LNCaP clone FGC (cell line): ENCODE data around the gene AFP.
"Not testable (repeated sequence)": the region's sequence is repeated elsewhere in the genome, so short reads cannot be mapped to it uniquely, and the experiment has no call there.

Experiments used
- DNase-seq: peaks from one replicate; pipeline ENCODE4 v3.0.0-alpha.2; 2011; ENCODE audit warnings: low read depth
- H3K4me3 ChIP-seq: 2 replicates; pipeline ENCODE4 v1.5.1; 2011; ENCODE audit warnings: mild to moderate bottlenecking, low read depth, low read length, control low read depth
- TF ChIP-seq, protein P1 (sequence below): IDR thresholded peaks from 2 replicates; pipeline ENCODE4 v1.5.1; 2012; ENCODE audit warnings: mild to moderate bottlenecking; ENCODE audit not compliant: control insufficient read depth, insufficient read depth; ENCODE audit errors: extremely low read depth

Gene AFP

DNA sequence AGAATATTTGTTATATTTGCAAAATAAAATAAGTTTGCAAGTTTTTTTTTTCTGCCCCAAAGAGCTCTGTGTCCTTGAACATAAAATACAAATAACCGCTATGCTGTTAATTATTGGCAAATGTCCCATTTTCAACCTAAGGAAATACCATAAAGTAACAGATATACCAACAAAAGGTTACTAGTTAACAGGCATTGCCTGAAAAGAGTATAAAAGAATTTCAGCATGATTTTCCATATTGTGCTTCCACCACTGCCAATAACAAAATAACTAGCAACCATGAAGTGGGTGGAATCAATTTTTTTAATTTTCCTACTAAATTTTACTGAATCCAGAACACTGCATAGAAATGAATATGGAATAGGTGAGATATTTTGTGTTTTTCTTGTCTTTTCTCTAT lies at the start of gene AFP:
Gene AFP, plus strand, starts transcription at position 238 of the 400 bp plus-strand sequence. Its CDS starts 42 bp downstream, at position 280.
- no peak for DNase-seq
- TF ChIP-seq, protein P1, sequence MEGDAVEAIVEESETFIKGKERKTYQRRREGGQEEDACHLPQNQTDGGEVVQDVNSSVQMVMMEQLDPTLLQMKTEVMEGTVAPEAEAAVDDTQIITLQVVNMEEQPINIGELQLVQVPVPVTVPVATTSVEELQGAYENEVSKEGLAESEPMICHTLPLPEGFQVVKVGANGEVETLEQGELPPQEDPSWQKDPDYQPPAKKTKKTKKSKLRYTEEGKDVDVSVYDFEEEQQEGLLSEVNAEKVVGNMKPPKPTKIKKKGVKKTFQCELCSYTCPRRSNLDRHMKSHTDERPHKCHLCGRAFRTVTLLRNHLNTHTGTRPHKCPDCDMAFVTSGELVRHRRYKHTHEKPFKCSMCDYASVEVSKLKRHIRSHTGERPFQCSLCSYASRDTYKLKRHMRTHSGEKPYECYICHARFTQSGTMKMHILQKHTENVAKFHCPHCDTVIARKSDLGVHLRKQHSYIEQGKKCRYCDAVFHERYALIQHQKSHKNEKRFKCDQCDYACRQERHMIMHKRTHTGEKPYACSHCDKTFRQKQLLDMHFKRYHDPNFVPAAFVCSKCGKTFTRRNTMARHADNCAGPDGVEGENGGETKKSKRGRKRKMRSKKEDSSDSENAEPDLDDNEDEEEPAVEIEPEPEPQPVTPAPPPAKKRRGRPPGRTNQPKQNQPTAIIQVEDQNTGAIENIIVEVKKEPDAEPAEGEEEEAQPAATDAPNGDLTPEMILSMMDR, result no peak
- no peak within 1 kb of the TSS for H3K4me3 ChIP-seq

DNA sequence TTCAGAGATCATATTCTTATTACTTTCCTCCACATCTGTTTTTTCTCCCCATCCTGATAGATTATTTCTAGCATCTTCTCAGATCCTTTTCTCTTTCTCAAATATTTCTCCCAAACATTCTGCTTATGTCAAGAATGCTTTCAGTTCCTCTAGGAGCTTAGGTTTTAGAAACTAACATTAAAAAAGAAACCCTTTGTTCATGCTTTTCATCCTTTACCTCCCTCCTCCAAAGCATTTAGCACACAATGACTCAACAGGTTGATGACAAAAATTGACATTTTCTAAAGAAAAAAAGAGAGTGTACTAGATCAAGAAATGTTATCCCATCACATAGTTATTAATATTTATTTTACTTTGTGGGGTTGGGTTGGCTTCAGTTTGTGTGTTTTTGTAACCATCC lies 48.5 kb upstream of the AFP start:
- DNase-seq, result no peak
- H3K4me3 ChIP-seq, result no peak overlapping the region
- TF ChIP-seq, protein P1, result no peak

DNA sequence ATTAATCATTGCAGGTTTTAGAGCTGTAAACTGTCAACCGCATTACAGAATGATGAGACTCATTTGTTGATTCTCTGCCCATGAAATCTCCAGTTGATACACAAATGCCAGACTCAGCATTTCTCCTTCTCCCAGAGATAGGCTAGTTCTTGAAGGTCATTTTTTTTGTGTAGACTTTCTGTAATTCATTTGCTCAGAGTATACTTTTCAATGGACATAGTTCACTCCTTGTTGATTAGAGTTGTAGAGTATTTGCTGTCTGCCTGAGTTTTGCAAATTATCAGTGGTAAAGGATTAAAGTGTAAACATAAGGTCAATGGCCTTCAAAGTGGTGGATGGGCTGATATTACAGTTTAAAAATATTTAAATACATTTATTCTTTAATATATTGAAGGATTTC lies 47.1 kb upstream of the AFP start:
- DNase-seq, result no peak
- no peak overlapping the region for H3K4me3 ChIP-seq
- TF ChIP-seq, protein P1, result no peak

DNA sequence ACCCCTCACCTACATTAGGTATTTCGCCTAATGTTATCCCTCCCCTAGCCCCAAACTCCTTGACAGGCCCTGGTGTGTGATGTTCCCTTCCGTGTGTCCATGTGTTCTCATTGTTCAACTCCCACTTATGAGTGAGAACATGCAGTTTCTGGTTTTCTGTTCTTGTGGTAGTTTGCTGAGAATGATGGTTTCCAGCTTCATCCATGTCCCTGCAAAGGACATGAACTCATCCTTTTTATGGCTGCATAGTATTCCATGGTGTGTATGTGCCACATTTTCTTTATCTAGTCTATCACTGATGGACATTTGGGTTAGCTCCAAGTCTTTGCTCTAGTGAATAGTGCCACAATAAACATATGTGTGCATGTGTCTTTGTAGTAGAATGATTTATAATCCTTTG lies 46.4 kb upstream of the AFP start:
- not testable (repeated sequence) for DNase-seq, H3K4me3 ChIP-seq

DNA sequence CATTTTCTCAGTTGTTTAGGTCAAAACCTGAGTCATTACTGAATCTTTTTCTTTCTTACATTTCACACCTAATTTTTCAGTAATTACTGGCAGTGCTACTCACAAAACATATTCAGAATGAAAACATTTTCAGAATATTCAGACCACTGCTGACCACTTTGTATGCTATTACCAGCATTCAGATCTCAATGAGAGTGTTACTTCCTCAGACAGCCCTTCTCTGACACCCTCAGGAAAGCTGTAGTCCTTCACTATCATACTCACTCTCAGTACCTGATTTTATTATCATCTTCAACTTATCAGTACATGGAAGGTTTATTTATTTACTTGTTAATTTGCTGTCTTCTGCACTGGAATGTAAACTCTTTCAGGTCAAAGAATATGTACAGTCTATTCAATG lies 44.2 kb upstream of the AFP start:
- TF ChIP-seq, protein P1, result no peak
- no peak for DNase-seq
- H3K4me3 ChIP-seq, result no peak overlapping the region

DNA sequence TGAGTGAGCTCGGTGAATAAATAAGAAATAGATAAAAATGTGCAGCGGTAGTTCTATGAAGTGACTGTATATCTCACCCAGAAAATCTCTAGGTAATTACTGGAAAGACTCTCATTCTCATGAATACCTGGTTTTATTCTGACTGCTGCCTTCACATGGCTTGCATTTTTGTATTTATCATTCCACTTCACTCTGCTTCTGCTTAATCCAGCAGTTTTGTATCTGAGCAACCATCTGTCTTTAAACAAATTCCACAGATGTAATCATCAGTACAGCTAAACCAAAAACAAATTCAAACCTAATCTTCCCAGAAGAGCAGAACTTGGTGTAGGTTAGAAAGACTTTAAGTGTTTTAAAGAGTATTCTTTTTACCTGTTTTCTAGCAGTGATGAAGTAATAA lies 43.1 kb upstream of the AFP start:
- DNase-seq, result no peak
- TF ChIP-seq, protein P1, result no peak
- no peak overlapping the region for H3K4me3 ChIP-seq

DNA sequence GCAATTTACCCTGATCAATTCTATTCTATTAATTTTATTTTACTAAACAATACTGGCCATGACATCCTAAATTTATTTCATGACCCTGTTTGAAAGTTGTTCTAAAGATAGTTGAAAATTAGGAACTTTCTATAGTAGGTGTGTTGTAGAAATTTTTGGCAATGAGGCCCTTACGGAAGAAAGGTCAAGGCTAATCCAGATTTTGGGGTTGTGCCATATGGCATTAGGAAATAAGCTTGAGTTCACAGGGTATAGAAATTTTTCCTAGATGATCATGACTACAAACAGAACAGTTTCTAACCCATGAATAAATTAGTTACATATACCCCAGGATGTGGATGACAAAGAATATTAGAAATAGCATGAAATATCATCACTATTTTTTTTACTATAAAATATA lies 39.7 kb upstream of the AFP start:
- no peak overlapping the region for H3K4me3 ChIP-seq
- no peak for DNase-seq
- TF ChIP-seq, protein P1, result no peak
